Stimulated activated CD8-positive, alpha-beta memory T cell treated with anti-CD3 and anti-CD28 coated beads, Interleukin-4, amount 100 ng/mL, for 1 hour (primary cell): ENCODE measurements around the gene CRYBA4.

ENCODE experiments used
- DNase-seq, 2 donors: peaks; one replicate each; pipeline ENCODE4 v3.0.0-alpha.2; 2020; ENCODE audit warnings: low read depth in 2 of 2, low spot score in 1 of 2

The CRYBA4 gene

GRCh38 chr22:26623984-26624383, 2.2 kb downstream of the CRYBA4 start:
- no peak for DNase-seq

- DNase-seq: no peak
Observed at GRCh38 chr22:26624803-26625202, 3.0 kb downstream of the CRYBA4 start.

- no peak for DNase-seq
Observed at GRCh38 chr22:26629988-26630761, 8.4 kb downstream of the CRYBA4 start.

- no peak for DNase-seq
Observed at GRCh38 chr22:26631282-26631681, 9.5 kb downstream of the CRYBA4 start.

GRCh38 chr22:26632422-26633155, 10.8 kb downstream of the CRYBA4 start:
- no peak for DNase-seq

- no peak for DNase-seq
Observed at GRCh38 chr22:26634189-26634588, 12.4 kb downstream of the CRYBA4 start.

- no peak for DNase-seq
Observed at GRCh38 chr22:26635117-26635516, 13.4 kb downstream of the CRYBA4 start.

GRCh38 chr22:26636296-26636695, 14.5 kb downstream of the CRYBA4 start:
- no peak for DNase-seq

- peak; percentile 64 to 65 for DNase-seq
Observed at GRCh38 chr22:26642465-26643417, 21.0 kb downstream of the CRYBA4 start.

GRCh38 chr22:26643418-26644100, 21.8 kb downstream of the CRYBA4 start:
- no peak for DNase-seq

- no peak for DNase-seq
Observed at GRCh38 chr22:26646158-26646557, 24.4 kb downstream of the CRYBA4 start.

- DNase-seq: no peak
Observed at GRCh38 chr22:26648011-26648497, 26.3 kb downstream of the CRYBA4 start.

GRCh38 chr22:26648528-26649388, 27.0 kb downstream of the CRYBA4 start:
- DNase-seq: no peak

- DNase-seq: no peak
Observed at GRCh38 chr22:26650722-26651421, 29.1 kb downstream of the CRYBA4 start.

- DNase-seq: no peak
Observed at GRCh38 chr22:26651815-26652214, 30.1 kb downstream of the CRYBA4 start.

- peak; percentile 28 to 52 for DNase-seq
Observed at GRCh38 chr22:26656891-26657851, 35.4 kb downstream of the CRYBA4 start, which contains the start of gene MIAT. Gene MIAT, plus strand, starts transcription at chr22:26657588.

GRCh38 chr22:26658161-26658560, 36.4 kb downstream of the CRYBA4 start:
- no peak for DNase-seq
